B cell (primary cell): ENCODE results near the gene LRRN4CL.
"Not testable (repeated sequence)": the region's sequence is repeated elsewhere in the genome, so short reads cannot be mapped to it uniquely, and the experiment has no call there.

Experiments
- EZH2 ChIP-seq: IDR thresholded peaks from 2 replicates; pipeline ENCODE4 v1.6.1; 2012; ENCODE audit warnings: borderline replicate concordance, low read depth, mild to moderate bottlenecking, moderate library complexity, low read length; ENCODE audit not compliant: insufficient read depth, poor library complexity, severe bottlenecking
- TF ChIP-seq, protein P1 (sequence below): fragments of 200-600 bp; IDR thresholded peaks from one replicate; pipeline ENCODE4 v1.8.0; 2022; ENCODE audit warnings: antibody characterized with exemption, mild to moderate bottlenecking

DNA sequence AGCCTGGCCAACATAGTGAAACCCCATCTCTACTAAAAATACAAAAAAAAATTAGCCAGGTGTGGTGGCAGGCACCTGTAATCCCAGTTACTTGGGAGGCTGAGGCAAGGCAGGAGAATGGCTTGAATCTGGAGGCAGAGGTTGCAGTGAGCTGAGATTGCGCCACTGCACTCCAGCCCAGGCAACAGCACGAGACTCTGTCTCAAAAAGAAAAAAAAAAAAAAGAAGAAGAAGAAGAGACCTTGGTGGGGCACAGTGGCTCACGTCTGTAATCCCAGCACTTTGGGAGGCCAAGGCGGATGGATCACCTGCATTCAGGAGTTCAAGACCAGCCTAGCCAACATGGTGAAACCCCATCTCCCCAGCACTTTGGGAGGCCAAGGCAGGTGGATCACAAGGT lies 14.6 kb upstream of the LRRN4CL start:
- TF ChIP-seq, protein P1, sequence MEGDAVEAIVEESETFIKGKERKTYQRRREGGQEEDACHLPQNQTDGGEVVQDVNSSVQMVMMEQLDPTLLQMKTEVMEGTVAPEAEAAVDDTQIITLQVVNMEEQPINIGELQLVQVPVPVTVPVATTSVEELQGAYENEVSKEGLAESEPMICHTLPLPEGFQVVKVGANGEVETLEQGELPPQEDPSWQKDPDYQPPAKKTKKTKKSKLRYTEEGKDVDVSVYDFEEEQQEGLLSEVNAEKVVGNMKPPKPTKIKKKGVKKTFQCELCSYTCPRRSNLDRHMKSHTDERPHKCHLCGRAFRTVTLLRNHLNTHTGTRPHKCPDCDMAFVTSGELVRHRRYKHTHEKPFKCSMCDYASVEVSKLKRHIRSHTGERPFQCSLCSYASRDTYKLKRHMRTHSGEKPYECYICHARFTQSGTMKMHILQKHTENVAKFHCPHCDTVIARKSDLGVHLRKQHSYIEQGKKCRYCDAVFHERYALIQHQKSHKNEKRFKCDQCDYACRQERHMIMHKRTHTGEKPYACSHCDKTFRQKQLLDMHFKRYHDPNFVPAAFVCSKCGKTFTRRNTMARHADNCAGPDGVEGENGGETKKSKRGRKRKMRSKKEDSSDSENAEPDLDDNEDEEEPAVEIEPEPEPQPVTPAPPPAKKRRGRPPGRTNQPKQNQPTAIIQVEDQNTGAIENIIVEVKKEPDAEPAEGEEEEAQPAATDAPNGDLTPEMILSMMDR: not testable (repeated sequence)
- TF ChIP-seq EZH2: not testable (repeated sequence)
